Activated CD4-positive, alpha-beta T cell treated with anti-CD3 and anti-CD28 coated beads, Interleukin-2, amount 10 ng/mL, durations not matched to agents 7 days and 5 days (primary cell): ENCODE results near the gene CEP41. TPM values are rescaled to one million over a fixed set of nuclear protein-coding genes. Genes with fewer than 3 reads are reported as not detected.
A peak's percentile ranks its signal among the peaks of the same experiment; 100 is the strongest.

ENCODE experiments used
- CTCF ChIA-PET: fragments of 350-600 bp; sonication (Branson Sonifier 250); formaldehyde crosslinking; loops from one replicate; lab custom pipeline; 2021; ENCODE audit warnings: antibody characterized with exemption; lab: Charles Lee
- POLR2A ChIA-PET: fragments of 350-600 bp; sonication (Branson Sonifier 250); formaldehyde crosslinking; loops from one replicate; lab custom pipeline; 2021; ENCODE audit warnings: antibody characterized with exemption; lab: Charles Lee
- DNase-seq: peaks from one replicate; pipeline ENCODE4 v3.0.0-alpha.2; 2020
- H3K27ac Mint-ChIP-seq: one replicate; pipeline ENCODE4 v1.8.0; 2021; ENCODE audit warnings: mild to moderate bottlenecking, moderate library complexity, mixed read lengths
- H3K27me3 Mint-ChIP-seq: one replicate; pipeline ENCODE4 v1.8.0; 2021; ENCODE audit warnings: mixed read lengths
- H3K36me3 Mint-ChIP-seq: one replicate; pipeline ENCODE4 v1.8.0; 2021; ENCODE audit warnings: low read depth, mixed read lengths
- H3K4me1 Mint-ChIP-seq: one replicate; pipeline ENCODE4 v1.8.0; 2021; ENCODE audit warnings: mixed read lengths
- H3K4me3 Mint-ChIP-seq: one replicate; pipeline ENCODE4 v1.8.0; 2021; ENCODE audit warnings: mild to moderate bottlenecking, moderate library complexity, mixed read lengths
- H3K9me3 Mint-ChIP-seq: one replicate; pipeline ENCODE4 v1.8.0; 2021; ENCODE audit warnings: mixed read lengths
- total RNA-seq, 2 experiments: library from RNA; stranded (reverse); gene quantifications; one replicate each; pipeline ENCODE4 v1.2.3, GENCODE V29; 2021

The CEP41 gene
- total RNA-seq, 2 experiments from 2014 or later: 18.5 to 19.6 TPM

- ChIA-PET POLR2A (no interaction called here), CTCF (no interaction called here)
- Mint-ChIP-seq H3K4me1 (peaks cover 27% of the 10 kb centered on the region), H3K27ac (peak overlapping the region; percentile 33), H3K9me3 (peaks cover 5% of the 10 kb centered on the region), H3K27me3 (no peaks in the 10 kb centered on the region), H3K4me3 (no peak overlapping the region), H3K36me3 (peaks cover 3% of the 10 kb centered on the region)
- DNase-seq: no peak
Measured at GRCh38 chr7:130367088-130367755, 73.6 kb downstream of the CEP41 start.

GRCh38 chr7:130366564-130366963, 74.3 kb downstream of the CEP41 start:
- ChIA-PET POLR2A (no interaction called here), CTCF (no interaction called here)
- Mint-ChIP-seq H3K27me3 (no peaks in the 10 kb centered on the region), H3K9me3 (peaks cover 5% of the 10 kb centered on the region), H3K4me1 (peaks cover 27% of the 10 kb centered on the region), H3K36me3 (peaks cover 3% of the 10 kb centered on the region), H3K27ac (no peak overlapping the region), H3K4me3 (no peak overlapping the region)
- DNase-seq: no peak

DNA sequence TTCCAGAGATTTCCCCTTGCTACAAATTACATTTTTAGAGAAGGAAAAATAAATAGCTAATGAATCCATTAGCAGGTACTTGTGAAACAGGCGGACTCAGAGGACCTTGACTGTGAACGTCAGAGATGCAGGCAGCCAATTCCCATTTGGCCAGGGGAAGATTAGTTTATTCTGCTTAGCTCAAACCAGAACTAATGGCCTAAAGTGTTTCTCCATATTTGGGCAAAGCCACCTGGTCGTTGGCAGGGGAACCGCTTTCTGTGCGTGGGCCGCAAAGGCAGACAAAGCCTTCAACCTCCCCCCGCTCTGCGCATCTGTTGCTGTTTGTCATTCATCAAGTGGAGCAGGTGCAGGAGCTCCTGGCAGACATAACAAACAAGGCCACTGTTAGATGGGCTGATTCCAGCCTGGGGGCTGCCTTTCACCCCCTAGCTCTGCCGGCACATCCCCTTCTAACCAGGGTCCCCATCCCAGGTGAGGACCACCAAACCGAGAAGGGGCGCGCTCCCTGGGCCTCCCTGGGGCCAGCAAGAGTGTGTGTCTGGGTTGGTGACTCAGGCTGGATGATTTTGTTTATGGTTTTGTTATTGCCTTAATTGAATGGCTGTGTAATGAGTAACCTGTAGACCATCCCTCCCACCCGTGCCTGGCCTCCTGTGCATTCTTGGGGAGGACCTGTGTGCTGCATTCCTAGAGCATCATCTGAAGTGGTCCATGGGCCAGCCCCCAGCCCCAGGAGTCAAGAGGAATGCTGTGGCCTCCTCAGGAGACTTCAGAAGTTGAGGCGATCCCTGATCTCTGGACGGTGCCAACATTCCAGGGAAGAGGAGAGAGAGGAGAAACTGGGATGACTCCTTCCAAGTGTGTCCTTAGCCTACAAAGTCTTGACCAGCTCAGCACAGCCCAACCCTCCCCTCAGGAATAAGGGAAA, 75.0 kb downstream of the CEP41 start:
- Mint-ChIP-seq H3K36me3 (peaks cover 3% of the 10 kb centered on the region), H3K4me1 (peaks cover 27% of the 10 kb centered on the region), H3K27me3 (no peaks in the 10 kb centered on the region), H3K9me3 (peaks cover 5% of the 10 kb centered on the region), H3K27ac (no peak overlapping the region), H3K4me3 (no peak overlapping the region)
- POLR2A ChIA-PET: no interaction called here
- CTCF ChIA-PET: no interaction called here
- DNase-seq: no peak

DNA sequence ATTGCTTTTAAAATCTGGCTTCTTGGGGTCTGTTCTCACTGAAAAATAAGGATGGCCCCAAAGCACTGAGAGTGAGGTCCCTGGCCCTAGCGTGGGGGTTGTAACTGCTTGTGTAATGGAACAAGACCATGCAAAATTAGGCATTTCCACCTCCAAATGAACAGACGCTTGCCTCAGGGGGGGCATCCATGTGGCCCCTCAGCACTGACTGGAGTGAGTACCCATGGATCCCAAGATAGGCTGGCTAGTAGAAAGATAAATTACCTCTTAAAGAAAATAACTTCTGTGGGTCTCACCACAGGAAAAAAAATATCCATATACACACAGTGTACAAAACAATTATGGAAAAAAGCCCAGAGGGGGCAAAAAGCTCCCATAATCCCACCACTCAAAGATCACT, 75.7 kb downstream of the CEP41 start:
- ChIA-PET POLR2A (no interaction called here), CTCF (no interaction called here)
- peaks cover 27% of the 10 kb centered on the region for H3K4me1 Mint-ChIP-seq
- no peaks in the 10 kb centered on the region for H3K27me3 Mint-ChIP-seq
- H3K36me3 Mint-ChIP-seq: peaks cover 3% of the 10 kb centered on the region
- H3K27ac Mint-ChIP-seq: no peak overlapping the region
- DNase-seq: no peak
- peaks cover 10% of the 10 kb centered on the region for H3K9me3 Mint-ChIP-seq
- H3K4me3 Mint-ChIP-seq: no peak overlapping the region

GRCh38 chr7:130364451-130364850, 76.4 kb downstream of the CEP41 start:
- Mint-ChIP-seq H3K27me3 (no peaks in the 10 kb centered on the region), H3K9me3 (peaks cover 15% of the 10 kb centered on the region), H3K4me3 (no peak overlapping the region), H3K36me3 (peaks cover 3% of the 10 kb centered on the region), H3K27ac (no peak overlapping the region), H3K4me1 (peaks cover 22% of the 10 kb centered on the region)
- no peak for DNase-seq
- POLR2A ChIA-PET: interaction anchor here (0.6 kb wide), 1 partner anchor 193 kb away, joined by 5 read pairs; no protein-coding TSS in a partner anchor
- CTCF ChIA-PET: no interaction called here

- CTCF ChIA-PET: interaction anchor here (1.2 to 1.4 kb wide), 2 partner anchors 8 to 18 kb away, joined by 3 to 5 read pairs; partner anchors contain the start of gene CPA5
- Mint-ChIP-seq H3K4me1 (peaks cover 10% of the 10 kb centered on the region), H3K4me3 (no peak overlapping the region), H3K27ac (no peak overlapping the region), H3K9me3 (peaks cover 17% of the 10 kb centered on the region), H3K27me3 (no peaks in the 10 kb centered on the region), H3K36me3 (peaks cover 3% of the 10 kb centered on the region)
- POLR2A ChIA-PET: no interaction called here
- DNase-seq: no peak
Measured at GRCh38 chr7:130363026-130363847, 77.6 kb downstream of the CEP41 start.

DNA sequence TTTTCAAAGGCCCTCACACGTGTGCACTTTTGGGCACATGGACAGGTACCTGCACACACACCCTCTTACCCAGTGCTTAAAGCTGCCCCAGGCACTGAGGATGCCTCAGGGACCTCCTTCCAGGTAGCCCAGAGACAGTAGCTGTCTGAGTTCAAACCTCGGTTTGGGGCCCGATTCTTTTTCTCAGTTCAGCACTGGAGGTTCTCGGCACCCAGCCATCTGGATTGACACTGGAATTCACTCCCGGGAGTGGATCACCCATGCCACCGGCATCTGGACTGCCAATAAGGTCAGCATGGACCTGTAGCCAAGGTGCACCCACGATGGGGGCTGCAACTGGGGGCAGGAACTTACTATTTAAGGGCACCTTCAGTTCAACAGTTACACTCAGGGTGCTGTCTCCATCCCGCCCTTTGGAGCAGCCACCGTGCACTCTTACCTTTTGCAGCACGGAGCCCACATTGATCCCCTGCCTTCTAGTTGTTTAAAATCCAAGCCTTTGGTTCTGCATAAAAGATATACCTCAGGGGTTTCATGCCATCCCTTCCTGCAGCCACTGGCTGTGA, 78.5 kb downstream of the CEP41 start:
- Mint-ChIP-seq H3K9me3 (peaks cover 18% of the 10 kb centered on the region), H3K4me3 (no peak overlapping the region), H3K27ac (no peak overlapping the region), H3K27me3 (no peaks in the 10 kb centered on the region), H3K4me1 (peaks cover 5% of the 10 kb centered on the region), H3K36me3 (peaks cover 2% of the 10 kb centered on the region)
- DNase-seq: no peak
- ChIA-PET CTCF (interaction anchor here (1.2 to 1.4 kb wide), 2 partner anchors 9 to 17 kb away, joined by 3 to 5 read pairs; partner anchors contain the start of gene CPA5), POLR2A (no interaction called here)

DNA sequence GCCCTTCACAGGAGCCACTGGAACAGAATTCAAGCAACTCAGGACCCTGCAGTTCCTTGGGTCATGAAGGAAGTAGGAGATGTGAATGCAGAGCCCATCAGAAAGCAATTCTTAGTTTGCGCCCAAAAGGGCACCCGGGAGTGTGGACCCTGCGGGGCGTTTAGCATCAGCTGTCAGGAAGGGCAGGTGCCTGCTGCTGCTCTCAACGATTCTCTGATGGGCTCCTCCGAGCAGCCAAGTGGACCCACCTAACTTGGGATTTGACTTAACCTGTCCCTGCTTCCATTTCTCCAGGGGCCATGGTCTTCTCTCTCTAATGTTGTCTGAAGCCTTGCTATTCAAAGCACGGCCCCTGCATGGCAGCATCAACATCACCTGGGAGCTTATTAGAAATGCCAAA, 79.1 kb downstream of the CEP41 start:
- DNase-seq: no peak
- Mint-ChIP-seq H3K4me3 (no peak overlapping the region), H3K27ac (no peak overlapping the region), H3K27me3 (no peaks in the 10 kb centered on the region), H3K4me1 (no peaks in the 10 kb centered on the region), H3K9me3 (peaks cover 13% of the 10 kb centered on the region), H3K36me3 (no peaks in the 10 kb centered on the region)
- CTCF ChIA-PET: no interaction called here
- POLR2A ChIA-PET: no interaction called here

DNA sequence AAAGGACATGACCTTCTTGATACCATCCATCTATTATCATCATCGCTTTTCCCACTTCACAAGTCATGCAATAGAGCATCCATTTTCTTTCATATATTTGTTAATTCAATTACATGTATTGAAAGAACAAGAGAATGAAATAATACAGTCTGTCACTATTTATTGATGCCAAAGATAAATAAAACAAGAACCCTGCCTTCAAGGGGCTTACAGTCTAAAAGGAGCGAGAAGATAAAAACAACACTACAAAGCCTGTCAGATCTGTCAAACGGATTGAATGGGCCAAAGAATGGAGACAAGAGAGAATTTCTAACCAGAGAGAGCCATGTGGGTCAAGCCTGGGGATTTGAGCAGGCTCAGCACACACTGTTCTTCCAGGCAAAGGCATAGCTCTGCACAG, 80.3 kb downstream of the CEP41 start:
- no peaks in the 10 kb centered on the region for H3K27me3 Mint-ChIP-seq
- no peak for DNase-seq
- ChIA-PET CTCF (no interaction called here), POLR2A (no interaction called here)
- no peak overlapping the region for H3K27ac Mint-ChIP-seq
- H3K9me3 Mint-ChIP-seq: peaks cover 13% of the 10 kb centered on the region
- no peaks in the 10 kb centered on the region for H3K36me3 Mint-ChIP-seq
- no peak overlapping the region for H3K4me3 Mint-ChIP-seq
- no peaks in the 10 kb centered on the region for H3K4me1 Mint-ChIP-seq

DNA sequence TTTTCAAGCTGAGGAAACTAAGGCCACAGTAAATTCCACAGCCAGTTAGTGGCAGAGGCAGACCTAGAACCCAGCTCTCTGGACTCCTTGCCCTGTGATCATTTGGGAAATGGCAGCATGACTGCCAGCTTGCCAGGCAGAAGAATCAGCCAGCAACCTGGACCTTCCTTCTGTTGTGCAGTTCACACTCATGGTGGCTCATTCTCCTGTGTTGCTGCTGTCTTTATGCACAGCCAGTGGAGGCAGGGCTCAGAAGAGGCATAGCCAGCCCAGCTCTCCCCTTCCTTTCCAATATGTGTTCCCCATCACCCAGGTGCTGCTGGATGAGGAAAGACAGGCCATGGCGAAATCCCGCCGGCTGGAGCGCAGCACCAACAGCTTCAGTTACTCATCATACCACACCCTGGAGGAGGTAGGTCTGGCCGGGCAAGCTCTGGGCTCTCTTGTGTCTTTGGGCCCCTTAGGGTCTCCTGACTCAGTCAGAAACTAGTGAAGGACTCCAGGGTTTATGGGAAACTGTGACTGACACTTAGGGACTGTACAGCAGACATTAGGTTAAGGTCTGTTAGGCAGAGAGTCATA, 81.4 kb downstream of the CEP41 start:
- no peaks in the 10 kb centered on the region for H3K27me3 Mint-ChIP-seq
- H3K36me3 Mint-ChIP-seq: no peaks in the 10 kb centered on the region
- CTCF ChIA-PET: interaction anchor here (0.6 kb wide), 1 partner anchor 160 kb away, joined by 3 read pairs; no protein-coding TSS in a partner anchor
- POLR2A ChIA-PET: no interaction called here
- H3K4me1 Mint-ChIP-seq: no peaks in the 10 kb centered on the region
- no peak overlapping the region for H3K27ac Mint-ChIP-seq
- H3K4me3 Mint-ChIP-seq: no peak overlapping the region
- DNase-seq: no peak
- peaks cover 13% of the 10 kb centered on the region for H3K9me3 Mint-ChIP-seq

- DNase-seq: no peak
- no peak overlapping the region for H3K4me3 Mint-ChIP-seq
- H3K27ac Mint-ChIP-seq: no peak overlapping the region
- peaks cover 13% of the 10 kb centered on the region for H3K9me3 Mint-ChIP-seq
- POLR2A ChIA-PET: no interaction called here
- H3K27me3 Mint-ChIP-seq: no peaks in the 10 kb centered on the region
- no peaks in the 10 kb centered on the region for H3K36me3 Mint-ChIP-seq
- CTCF ChIA-PET: interaction anchor here (0.6 to 1.1 kb wide), 3 partner anchors 12 to 161 kb away, joined by 3 to 5 read pairs (median 5); no protein-coding TSS in a partner anchor
- no peaks in the 10 kb centered on the region for H3K4me1 Mint-ChIP-seq
Measured at GRCh38 chr7:130358471-130358870, 82.3 kb downstream of the CEP41 start.
